ENCODE data around the gene SLC22A5.
"Not testable (repeated sequence)": the region's sequence is repeated elsewhere in the genome, so short reads cannot be mapped to it uniquely, and the experiment has no call there.

Gene SLC22A5

GRCh38 chr5:132394667-132395259 lies 25.3 kb downstream of the SLC22A5 start:
- ChIA-PET POLR2A (no interaction called here), CTCF (interaction anchor here (0.9 to 1.4 kb wide), 4 partner anchors 9 to 214 kb away, joined by 3 to 8 read pairs (median 5); no protein-coding TSS in a partner anchor)

DNA sequence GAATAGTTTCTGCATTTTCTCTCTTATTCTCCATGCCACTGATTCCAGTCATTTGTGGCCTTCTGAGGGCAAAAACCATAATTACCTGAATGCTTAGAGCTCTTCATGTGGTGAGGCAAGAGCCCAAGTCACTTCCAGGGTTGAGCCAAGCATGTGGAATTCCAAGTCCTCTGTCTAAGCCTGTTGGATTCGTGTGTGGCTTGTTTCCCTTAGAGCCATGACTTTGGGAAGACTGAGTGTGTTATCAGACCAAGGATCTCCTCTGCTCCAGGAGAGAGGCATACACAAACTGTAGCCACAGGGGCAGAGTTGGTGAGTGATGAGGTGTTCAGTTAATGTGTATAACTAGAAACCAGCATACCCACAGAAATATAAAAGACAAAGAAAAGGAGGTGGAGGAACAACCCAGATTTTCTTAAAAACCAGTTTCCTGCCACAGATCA lies 27.1 kb downstream of the SLC22A5 start:
- no peak overlapping the region for H3K27ac ChIP-seq (ENCODE audit: extremely low read depth, low read depth, low read length)
- ChIA-PET POLR2A (no interaction called here), CTCF (no interaction called here)
- H3K9me3 ChIP-seq (ENCODE audit: control insufficient read depth, insufficient read depth, low read depth, low read length), result no peaks in the 10 kb centered on the region
- TF ChIP-seq ZBTB21 (tag by site-specific recombination; IDR thresholded peaks at IDR 0.05), result no peak
- TF ChIP-seq ZNF175 (tag by site-specific recombination; IDR thresholded peaks at IDR 0.05), result no peak
- no peak for TF ChIP-seq ZIC2 (tag by site-specific recombination; IDR thresholded peaks at IDR 0.05)
- TF ChIP-seq EGR2 (tag by site-specific recombination; IDR thresholded peaks at IDR 0.05; ENCODE audit: low read depth), result no peak
- TF ChIP-seq ZNF561 (tag by site-specific recombination; IDR thresholded peaks at IDR 0.05; ENCODE audit: borderline replicate concordance), result no peak
- no peak for TF ChIP-seq ZNF10 (tag by site-specific recombination; IDR thresholded peaks at IDR 0.05)
- no peak for TF ChIP-seq ZNF23 (tag by site-specific recombination; IDR thresholded peaks at IDR 0.05; ENCODE audit: borderline replicate concordance)
- no peak for TF ChIP-seq KLF16 (tag by site-specific recombination; IDR thresholded peaks at IDR 0.05)
- no peak for TF ChIP-seq ZNF707 (tag by site-specific recombination; IDR thresholded peaks at IDR 0.05)
- no peak for TF ChIP-seq ZNF692 (tag by site-specific recombination; IDR thresholded peaks at IDR 0.05)
- H3K36me3 ChIP-seq (ENCODE audit: control insufficient read depth in 2 of 2, insufficient read depth in 1 of 2, low read length in 2 of 2), result peaks cover 0 to 47% of the 10 kb centered on the region in 2 experiments; a peak in 1 of 3 replicates
- H3K4me3 ChIP-seq (ENCODE audit: low read depth, low read length), result no peak overlapping the region
- H3K4me1 ChIP-seq (ENCODE audit: control insufficient read depth, insufficient read depth, low read length), result no peaks in the 10 kb centered on the region

More at GRCh38 chr5:132394667-132395259, 25.3 kb downstream of the SLC22A5 start:
- Histone ChIP-seq H3K4me1 (ENCODE audit: control insufficient read depth, insufficient read depth, low read length) (no peaks in the 10 kb centered on the region), H3K27ac (ENCODE audit: extremely low read depth, low read depth, low read length) (no peak overlapping the region), H3K9me3 (ENCODE audit: control insufficient read depth, insufficient read depth, low read depth, low read length) (no peaks in the 10 kb centered on the region), H3K4me3 (ENCODE audit: low read depth, low read length) (no peak overlapping the region), H3K36me3 (ENCODE audit: control insufficient read depth in 2 of 2, insufficient read depth in 1 of 2, low read length in 2 of 2) (peaks cover 0 to 65% of the 10 kb centered on the region in 2 experiments; a peak in 1 of 3 replicates)
- no peak for TF ChIP-seq ZNF658 (tag by site-specific recombination; IDR thresholded peaks at IDR 0.05)
- TF ChIP-seq ZNF544 (tag by site-specific recombination; IDR thresholded peaks at IDR 0.05), result no peak
- TF ChIP-seq ZBTB48 (tag by site-specific recombination; IDR thresholded peaks at IDR 0.05), result no peak
- no peak for TF ChIP-seq ZBTB20 (tag by site-specific recombination; IDR thresholded peaks at IDR 0.05)

GRCh38 chr5:132397224-132397623 lies 27.7 kb downstream of the SLC22A5 start:
- Histone ChIP-seq H3K36me3 (ENCODE audit: control insufficient read depth in 2 of 2, insufficient read depth in 1 of 2, low read length in 2 of 2) (peaks cover 0 to 41% of the 10 kb centered on the region in 2 experiments; a peak in 1 of 3 replicates), H3K9me3 (ENCODE audit: control insufficient read depth, insufficient read depth, low read depth, low read length) (no peaks in the 10 kb centered on the region), H3K4me3 (ENCODE audit: low read depth, low read length) (no peak overlapping the region), H3K4me1 (ENCODE audit: control insufficient read depth, insufficient read depth, low read length) (no peaks in the 10 kb centered on the region), H3K27ac (ENCODE audit: extremely low read depth, low read depth, low read length) (no peak overlapping the region)
- CTCF ChIA-PET, result interaction anchor here (1.6 kb wide), 1 partner anchor 11 kb away, joined by 3 read pairs; no protein-coding TSS in a partner anchor
- POLR2A ChIA-PET, result no interaction called here
- TF ChIP-seq EGR2 (tag by site-specific recombination; IDR thresholded peaks at IDR 0.05; ENCODE audit: low read depth), result no peak
- TF ChIP-seq ZBTB17 (tag by site-specific recombination; IDR thresholded peaks at IDR 0.05), result no peak
- TF ChIP-seq ZNF776 (tag by site-specific recombination; IDR thresholded peaks at IDR 0.05; ENCODE audit: borderline replicate concordance), result no peak
- TF ChIP-seq HOXC10 (CRISPR knock-in tag; IDR thresholded peaks at IDR 0.05), result no peak
- no peak for TF ChIP-seq ZNF621 (tag by site-specific recombination; IDR thresholded peaks at IDR 0.05)
- TF ChIP-seq ZNF341 (tag by site-specific recombination; IDR thresholded peaks at IDR 0.05; ENCODE audit: low read depth), result no peak
- no peak for TF ChIP-seq ZNF114 (tag by site-specific recombination; IDR thresholded peaks at IDR 0.05)
- no peak for TF ChIP-seq HOXD13 (CRISPR knock-in tag; IDR thresholded peaks at IDR 0.05; ENCODE audit: borderline replicate concordance)
- TF ChIP-seq ZNF223 (tag by site-specific recombination; IDR thresholded peaks at IDR 0.05), result no peak
- TF ChIP-seq KLF7 (tag by site-specific recombination; IDR thresholded peaks at IDR 0.05; ENCODE audit: borderline replicate concordance), result no peak
- TF ChIP-seq ZNF558 (tag by site-specific recombination; IDR thresholded peaks at IDR 0.05), result no peak
- TF ChIP-seq, protein P1, sequence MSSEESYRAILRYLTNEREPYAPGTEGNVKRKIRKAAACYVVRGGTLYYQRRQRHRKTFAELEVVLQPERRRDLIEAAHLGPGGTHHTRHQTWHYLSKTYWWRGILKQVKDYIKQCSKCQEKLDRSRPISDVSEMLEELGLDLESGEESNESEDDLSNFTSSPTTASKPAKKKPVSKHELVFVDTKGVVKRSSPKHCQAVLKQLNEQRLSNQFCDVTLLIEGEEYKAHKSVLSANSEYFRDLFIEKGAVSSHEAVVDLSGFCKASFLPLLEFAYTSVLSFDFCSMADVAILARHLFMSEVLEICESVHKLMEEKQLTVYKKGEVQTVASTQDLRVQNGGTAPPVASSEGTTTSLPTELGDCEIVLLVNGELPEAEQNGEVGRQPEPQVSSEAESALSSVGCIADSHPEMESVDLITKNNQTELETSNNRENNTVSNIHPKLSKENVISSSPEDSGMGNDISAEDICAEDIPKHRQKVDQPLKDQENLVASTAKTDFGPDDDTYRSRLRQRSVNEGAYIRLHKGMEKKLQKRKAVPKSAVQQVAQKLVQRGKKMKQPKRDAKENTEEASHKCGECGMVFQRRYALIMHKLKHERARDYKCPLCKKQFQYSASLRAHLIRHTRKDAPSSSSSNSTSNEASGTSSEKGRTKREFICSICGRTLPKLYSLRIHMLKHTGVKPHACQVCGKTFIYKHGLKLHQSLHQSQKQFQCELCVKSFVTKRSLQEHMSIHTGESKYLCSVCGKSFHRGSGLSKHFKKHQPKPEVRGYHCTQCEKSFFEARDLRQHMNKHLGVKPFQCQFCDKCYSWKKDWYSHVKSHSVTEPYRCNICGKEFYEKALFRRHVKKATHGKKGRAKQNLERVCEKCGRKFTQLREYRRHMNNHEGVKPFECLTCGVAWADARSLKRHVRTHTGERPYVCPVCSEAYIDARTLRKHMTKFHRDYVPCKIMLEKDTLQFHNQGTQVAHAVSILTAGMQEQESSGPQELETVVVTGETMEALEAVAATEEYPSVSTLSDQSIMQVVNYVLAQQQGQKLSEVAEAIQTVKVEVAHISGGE (tag by site-specific recombination; conservative IDR thresholded peaks at IDR 0.05; ENCODE audit: low read depth), result no peak

DNA sequence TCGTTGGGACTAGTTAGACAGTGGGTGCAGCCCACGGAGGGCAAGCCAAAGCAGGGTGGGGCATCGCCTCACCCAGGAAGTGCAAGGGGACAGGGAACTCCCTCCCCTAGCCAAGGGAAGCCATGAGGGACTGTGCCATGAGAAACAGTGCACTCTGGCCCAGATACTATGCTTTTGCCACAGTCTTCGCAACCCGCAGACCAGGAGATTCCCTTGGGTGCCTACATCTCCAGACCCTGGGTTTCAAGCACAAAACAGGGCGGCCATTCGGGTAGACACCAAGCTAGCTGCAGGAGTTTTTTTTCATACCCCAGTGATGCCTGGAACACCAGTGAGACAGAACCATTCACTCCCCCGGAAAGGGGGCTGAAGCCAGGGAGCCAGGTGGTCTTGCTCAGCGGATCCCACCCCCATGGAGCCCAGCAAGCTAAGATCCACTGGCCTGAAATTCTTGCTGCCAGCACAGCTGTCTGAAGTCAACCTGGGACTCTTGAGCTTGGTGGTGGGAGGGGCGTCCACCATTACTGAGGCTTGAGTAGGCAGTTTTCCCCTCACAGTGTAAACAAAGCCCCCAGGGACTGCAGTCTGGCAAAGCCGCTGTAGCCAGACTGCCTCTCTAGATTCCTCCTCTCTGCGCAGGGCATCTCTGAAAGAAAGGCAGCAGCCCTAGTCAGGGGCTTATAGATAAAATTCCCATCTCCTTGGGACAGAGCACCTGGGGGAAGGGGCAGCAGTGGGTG lies 28.6 kb downstream of the SLC22A5 start:
- H3K27ac ChIP-seq (ENCODE audit: extremely low read depth, low read depth, low read length); H3K9me3 ChIP-seq (ENCODE audit: control insufficient read depth, insufficient read depth, low read depth, low read length); H3K4me3 ChIP-seq (ENCODE audit: low read depth, low read length); H3K4me1 ChIP-seq (ENCODE audit: control insufficient read depth, insufficient read depth, low read length); POLR2A ChIA-PET: not testable (repeated sequence)
- CTCF ChIA-PET, result interaction anchor here (1.6 kb wide), 1 partner anchor 12 kb away, joined by 3 read pairs; no protein-coding TSS in a partner anchor
- peaks cover 0 to 32% of the 10 kb centered on the region in 2 experiments; a peak in 1 of 3 replicates for H3K36me3 ChIP-seq (ENCODE audit: control insufficient read depth in 2 of 2, insufficient read depth in 1 of 2, low read length in 2 of 2)

Measured in HEK293 (cell line).